Neural cell (in vitro differentiated cells): ENCODE results near the gene CCSER2. TPM values are rescaled to one million over a fixed set of nuclear protein-coding genes. Genes with fewer than 3 reads are reported as not detected.

Experiments used
- H2AFZ ChIP-seq: fragments of 200-600, 300-800 bp; sonication (generic), shearing (Covaris generic); 2 replicates; pipeline ENCODE4 v1.6.0; 2014; ENCODE audit warnings: low read depth, mild to moderate bottlenecking, antibody characterized with exemption, low read length, moderate library complexity
- H3F3A ChIP-seq: fragments of 200-600 bp; shearing (Covaris generic); 2 replicates; pipeline ENCODE4 v1.6.1; 2016; ENCODE audit warnings: mild to moderate bottlenecking, moderate library complexity, mixed read lengths, antibody characterized with exemption, low read length; ENCODE audit not compliant: insufficient read depth, poor library complexity, severe bottlenecking
- H3K27ac ChIP-seq: fragments of 200-600, 300-800 bp; sonication (generic), shearing (Covaris generic); 2 replicates; pipeline ENCODE4 v1.5.1; 2014; ENCODE audit warnings: mild to moderate bottlenecking, low read length, moderate library complexity
- H3K27me3 ChIP-seq: fragments of 300-800, 200-600 bp; sonication (generic), shearing (Covaris generic); 2 replicates; pipeline ENCODE4 v1.6.0; 2014; ENCODE audit warnings: mild to moderate bottlenecking, low read depth, low read length, moderate library complexity; ENCODE audit not compliant: insufficient read depth
- H3K36me3 ChIP-seq: fragments of 300-800, 200-600 bp; sonication (generic), shearing (Covaris generic); 2 replicates; pipeline ENCODE4 v1.5.1; 2014; ENCODE audit warnings: mild to moderate bottlenecking, antibody characterized with exemption, low read length, moderate library complexity; ENCODE audit not compliant: insufficient read depth
- H3K4me2 ChIP-seq: fragments of 300-800, 200-600 bp; sonication (generic), shearing (Covaris generic); 2 replicates; pipeline ENCODE4 v1.6.0; 2014; ENCODE audit warnings: mild to moderate bottlenecking, low read length
- H3K4me3 ChIP-seq: fragments of 300-800, 200-600 bp; sonication (generic), shearing (Covaris generic); 2 replicates; pipeline ENCODE4 v1.5.1; 2014; ENCODE audit warnings: mild to moderate bottlenecking, low read length, moderate library complexity
- H3K79me2 ChIP-seq: fragments of 200-600 bp; shearing (Covaris generic); replicated peaks from 2 replicates; pipeline ENCODE4 v1.6.0; 2014; ENCODE audit warnings: mild to moderate bottlenecking, low read length, moderate library complexity; ENCODE audit not compliant: insufficient read depth
- H3K9ac ChIP-seq: fragments of 300-800, 200-600 bp; sonication (generic), shearing (Covaris generic); 2 replicates; pipeline ENCODE4 v1.6.1; 2016; ENCODE audit warnings: mild to moderate bottlenecking, low read length, mixed read lengths
- H3K9me2 ChIP-seq: fragments of 200-600 bp; shearing (Covaris generic); 2 replicates; pipeline ENCODE4 v1.6.1; 2016; ENCODE audit warnings: mild to moderate bottlenecking, low read length, mixed read lengths; ENCODE audit not compliant: insufficient read depth
- H3K9me3 ChIP-seq: fragments of 200-600, 300-800 bp; sonication (generic), shearing (Covaris generic); 2 replicates; pipeline ENCODE4 v1.6.1; 2016; ENCODE audit warnings: mild to moderate bottlenecking, mixed run types, low read length, moderate library complexity, mixed read lengths
- H4K20me1 ChIP-seq: fragments of 200-600 bp; shearing (Covaris generic); 2 replicates; pipeline ENCODE4 v1.6.1; 2016; ENCODE audit warnings: mild to moderate bottlenecking, mixed run types; ENCODE audit not compliant: insufficient read depth
- CTCF ChIP-seq: fragments of 450-650 bp; IDR thresholded peaks from 2 replicates; pipeline ENCODE4 v1.5.1; 2014; ENCODE audit warnings: antibody characterized with exemption, mild to moderate bottlenecking, moderate library complexity; ENCODE audit not compliant: poor library complexity, severe bottlenecking
- EP300 ChIP-seq: fragments of 450-650 bp; conservative IDR thresholded peaks from 2 replicates; pipeline ENCODE4 v1.6.1; 2014; ENCODE audit warnings: antibody characterized with exemption, mild to moderate bottlenecking, moderate library complexity; ENCODE audit not compliant: poor library complexity, severe bottlenecking
- EZH2 ChIP-seq: fragments of 200-600, 300-800 bp; shearing (Covaris generic), sonication (generic); IDR thresholded peaks from 2 replicates; pipeline ENCODE4 v1.6.1; 2014; ENCODE audit warnings: antibody characterized with exemption, low read length, borderline replicate concordance, mild to moderate bottlenecking; ENCODE audit not compliant: insufficient read depth, poor library complexity, severe bottlenecking
- MXI1 ChIP-seq: fragments of 450-650 bp; conservative IDR thresholded peaks from 2 replicates; pipeline ENCODE4 v1.6.1; 2014; ENCODE audit warnings: antibody characterized with exemption, mild to moderate bottlenecking; ENCODE audit not compliant: poor library complexity, severe bottlenecking
- POLR2AphosphoS5 ChIP-seq: IDR thresholded peaks from 2 replicates; pipeline ENCODE4 v1.6.1; 2012
- RAD21 ChIP-seq: fragments of 450-650 bp; conservative IDR thresholded peaks from 2 replicates; pipeline ENCODE4 v1.6.1; 2014; ENCODE audit warnings: antibody characterized with exemption, mild to moderate bottlenecking, moderate library complexity
- REST ChIP-seq: IDR thresholded peaks from 2 replicates; pipeline ENCODE4 v1.6.1; 2012; ENCODE audit warnings: borderline replicate concordance
- SMC3 ChIP-seq: fragments of 450-650 bp; conservative IDR thresholded peaks from 2 replicates; pipeline ENCODE4 v1.6.1; 2014; ENCODE audit warnings: antibody characterized with exemption, mild to moderate bottlenecking, moderate library complexity; ENCODE audit not compliant: poor library complexity
- TAF1 ChIP-seq: IDR thresholded peaks from 2 replicates; pipeline ENCODE4 v1.6.1; 2012; ENCODE audit warnings: low read depth
- polyA plus RNA-seq: library from polyadenylated mRNA; depleted of rRNA; stranded (reverse); fragments of >200 nt; gene quantifications from 2 replicates; pipeline ENCODE4 v1.2.3, GENCODE V29; 2014

The CCSER2 gene
- polyA plus RNA-seq, 1 donor from 2014 or later = 38.3 TPM

- no peaks in the 10 kb centered on the region for H3K79me2 ChIP-seq
- H3K27me3 ChIP-seq = peaks cover 6% of the 10 kb centered on the region
- H3K36me3 ChIP-seq = no peaks in the 10 kb centered on the region
Observed at GRCh38 chr10:84543948-84544347, 215.6 kb downstream of the CCSER2 start.

GRCh38 chr10:84545651-84546050 is 217.3 kb downstream of the CCSER2 start:
- Histone ChIP-seq H3K4me2 (no peak overlapping the region), H3K4me3 (no peak overlapping the region), H3K9me2 (no peaks in the 10 kb centered on the region), H3K27ac (no peak overlapping the region), H3K9ac (no peak overlapping the region), H2AFZ (no peak overlapping the region), H3K9me3 (no peaks in the 10 kb centered on the region), H3K79me2 (no peaks in the 10 kb centered on the region), H4K20me1 (no peaks in the 10 kb centered on the region), H3K36me3 (no peaks in the 10 kb centered on the region), H3F3A (no peaks in the 10 kb centered on the region), H3K27me3 (no peaks in the 10 kb centered on the region)
- TF ChIP-seq POLR2AphosphoS5 = no peak
- TF ChIP-seq RAD21 = no peak
- no peak for TF ChIP-seq MXI1
- TF ChIP-seq CTCF = no peak
- no peak for TF ChIP-seq EP300
- TF ChIP-seq EZH2 = no peak
- no peak for TF ChIP-seq TAF1
- no peak for TF ChIP-seq REST
- TF ChIP-seq SMC3 = no peak

More at GRCh38 chr10:84543948-84544347, 215.6 kb downstream of the CCSER2 start:
- H3F3A ChIP-seq = no peaks in the 10 kb centered on the region
- no peaks in the 10 kb centered on the region for H4K20me1 ChIP-seq
- H2AFZ ChIP-seq = no peak overlapping the region
- no peaks in the 10 kb centered on the region for H3K9me3 ChIP-seq
- no peaks in the 10 kb centered on the region for H3K9me2 ChIP-seq
- no peak overlapping the region for H3K4me3 ChIP-seq
- H3K4me2 ChIP-seq = no peak overlapping the region
- H3K27ac ChIP-seq = no peak overlapping the region
- H3K9ac ChIP-seq = no peak overlapping the region
- TF ChIP-seq RAD21 (no peak), SMC3 (no peak), POLR2AphosphoS5 (no peak), CTCF (no peak)
